Kidney epithelial cell (primary cell): ENCODE data around the gene RAD51C. TPM values are rescaled to one million over a fixed set of nuclear protein-coding genes. Genes with fewer than 3 reads are reported as not detected.
"Not testable (repeated sequence)": the region's sequence is repeated elsewhere in the genome, so short reads cannot be mapped to it uniquely, and the experiment has no call there.

Source experiments
- DNase-seq: peaks from one replicate; pipeline ENCODE4 v3.0.0-alpha.2; 2010; ENCODE audit warnings: low read depth
- H3K27me3 ChIP-seq: 2 replicates; pipeline ENCODE4 v1.6.0; 2011; ENCODE audit warnings: low read length; ENCODE audit not compliant: control insufficient read depth, insufficient read depth
- H3K36me3 ChIP-seq: 2 replicates; pipeline ENCODE4 v1.5.1; 2011; ENCODE audit warnings: low read length; ENCODE audit not compliant: control insufficient read depth, insufficient read depth
- H3K4me3 ChIP-seq: 2 replicates; pipeline ENCODE4 v1.5.1; 2011; ENCODE audit warnings: low read depth, mild to moderate bottlenecking, control low read depth, low read length
- total RNA-seq: library from RNA; depleted of rRNA; stranded (reverse); fragments of >200 nt; gene quantifications from 2 replicates; pipeline ENCODE4 v1.2.3, GENCODE V29; 2015
- TF ChIP-seq, protein P1 (sequence below): IDR thresholded peaks from 2 replicates; pipeline ENCODE4 v1.5.1; 2011; ENCODE audit warnings: mild to moderate bottlenecking, moderate library complexity, low read length, control low read depth, inconsistent platforms; ENCODE audit not compliant: insufficient read depth, poor library complexity, severe bottlenecking

The RAD51C gene
- total RNA-seq, 1 donor from 2014 or later = 26.9 TPM

DNA sequence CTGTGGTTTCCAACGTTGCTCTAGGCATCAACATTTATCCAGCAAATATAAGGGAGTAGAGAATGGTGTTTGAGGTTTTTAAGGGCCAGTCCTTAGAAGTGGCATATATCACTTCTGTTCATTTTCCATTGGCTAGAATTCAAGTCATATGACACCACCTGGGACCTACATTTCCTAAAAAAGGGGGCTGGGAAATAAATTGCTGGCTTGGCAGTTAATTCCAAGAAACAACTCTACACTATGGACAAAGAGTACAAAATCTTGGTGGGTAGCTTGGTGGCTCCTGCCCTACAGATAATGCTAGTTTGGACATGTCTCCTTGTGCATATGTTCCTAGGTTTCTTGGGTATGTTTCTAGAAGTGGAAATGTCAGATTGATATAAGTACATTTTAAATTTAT lies 70.9 kb downstream of the RAD51C start:
- no peaks in the 10 kb centered on the region for H3K36me3 ChIP-seq
- no peak for DNase-seq
- TF ChIP-seq, protein P1, sequence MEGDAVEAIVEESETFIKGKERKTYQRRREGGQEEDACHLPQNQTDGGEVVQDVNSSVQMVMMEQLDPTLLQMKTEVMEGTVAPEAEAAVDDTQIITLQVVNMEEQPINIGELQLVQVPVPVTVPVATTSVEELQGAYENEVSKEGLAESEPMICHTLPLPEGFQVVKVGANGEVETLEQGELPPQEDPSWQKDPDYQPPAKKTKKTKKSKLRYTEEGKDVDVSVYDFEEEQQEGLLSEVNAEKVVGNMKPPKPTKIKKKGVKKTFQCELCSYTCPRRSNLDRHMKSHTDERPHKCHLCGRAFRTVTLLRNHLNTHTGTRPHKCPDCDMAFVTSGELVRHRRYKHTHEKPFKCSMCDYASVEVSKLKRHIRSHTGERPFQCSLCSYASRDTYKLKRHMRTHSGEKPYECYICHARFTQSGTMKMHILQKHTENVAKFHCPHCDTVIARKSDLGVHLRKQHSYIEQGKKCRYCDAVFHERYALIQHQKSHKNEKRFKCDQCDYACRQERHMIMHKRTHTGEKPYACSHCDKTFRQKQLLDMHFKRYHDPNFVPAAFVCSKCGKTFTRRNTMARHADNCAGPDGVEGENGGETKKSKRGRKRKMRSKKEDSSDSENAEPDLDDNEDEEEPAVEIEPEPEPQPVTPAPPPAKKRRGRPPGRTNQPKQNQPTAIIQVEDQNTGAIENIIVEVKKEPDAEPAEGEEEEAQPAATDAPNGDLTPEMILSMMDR = no peak
- H3K27me3 ChIP-seq = no peaks in the 10 kb centered on the region
- H3K4me3 ChIP-seq = no peak overlapping the region

DNA sequence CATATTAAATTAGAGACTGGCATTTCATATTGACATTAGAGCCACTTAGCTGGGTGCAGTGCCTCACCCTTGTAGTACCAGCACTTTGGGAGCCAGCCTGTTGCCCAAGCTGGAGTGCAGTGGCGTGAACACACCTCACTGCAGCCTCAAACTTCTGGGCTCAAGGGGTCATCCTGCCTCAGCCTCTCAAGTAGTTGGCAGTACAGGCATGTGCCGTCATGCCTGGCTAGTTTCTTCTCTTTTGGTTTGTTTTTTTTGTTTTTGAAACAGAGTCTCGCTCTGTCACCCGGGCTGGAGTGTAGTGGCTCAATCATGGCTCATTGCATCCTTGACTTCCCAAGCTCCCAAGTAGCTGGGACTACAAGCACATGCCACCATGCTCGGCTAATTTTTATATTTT lies 72.0 kb downstream of the RAD51C start:
- H3K4me3 ChIP-seq = no peak overlapping the region
- DNase-seq = no peak
- TF ChIP-seq, protein P1 = no peak
- no peaks in the 10 kb centered on the region for H3K27me3 ChIP-seq
- no peaks in the 10 kb centered on the region for H3K36me3 ChIP-seq

DNA sequence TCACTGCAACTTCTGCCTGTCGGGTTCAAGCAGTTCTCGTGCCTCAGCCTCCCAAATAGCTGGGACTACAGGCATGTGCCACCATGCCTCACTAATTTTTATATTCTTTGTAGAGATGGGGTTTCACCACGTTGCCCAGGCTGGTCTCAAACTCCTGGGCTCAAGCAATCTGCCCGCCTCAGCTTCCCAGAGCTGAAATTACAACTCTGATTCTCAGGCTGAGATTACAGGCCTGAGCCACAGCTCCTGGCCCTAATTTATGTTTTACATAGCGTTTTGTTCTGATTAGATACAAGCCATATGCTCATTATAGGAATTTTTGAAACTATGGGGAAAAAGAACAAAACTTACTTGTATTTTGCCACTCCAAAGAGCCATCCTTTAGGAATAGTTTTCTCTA lies 86.1 kb downstream of the RAD51C start:
- not testable (repeated sequence) for DNase-seq

DNA sequence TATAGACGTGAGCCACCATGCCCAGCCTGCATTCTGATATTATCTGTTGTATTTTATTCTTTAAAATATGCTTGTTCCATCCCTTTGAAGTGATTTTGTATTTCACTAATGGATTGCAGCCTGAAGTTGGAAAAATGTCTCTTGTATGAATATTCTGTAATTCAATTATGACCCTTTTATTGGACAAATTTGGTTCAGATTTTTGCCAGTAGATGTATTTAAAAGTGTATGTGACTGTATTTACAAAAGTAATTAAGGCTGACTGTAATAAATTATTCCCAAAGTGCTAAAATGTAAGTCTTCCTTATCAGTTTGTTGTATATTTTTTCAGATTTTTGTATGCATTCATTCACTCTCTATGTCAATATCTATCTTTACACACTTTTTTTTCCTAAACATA lies 87.0 kb downstream of the RAD51C start:
- DNase-seq = no peak
- TF ChIP-seq, protein P1 = no peak

More for the DNA sequence above, 86.1 kb downstream of the RAD51C start:
- not testable (repeated sequence) for H3K36me3 ChIP-seq, H3K4me3 ChIP-seq, H3K27me3 ChIP-seq

DNA sequence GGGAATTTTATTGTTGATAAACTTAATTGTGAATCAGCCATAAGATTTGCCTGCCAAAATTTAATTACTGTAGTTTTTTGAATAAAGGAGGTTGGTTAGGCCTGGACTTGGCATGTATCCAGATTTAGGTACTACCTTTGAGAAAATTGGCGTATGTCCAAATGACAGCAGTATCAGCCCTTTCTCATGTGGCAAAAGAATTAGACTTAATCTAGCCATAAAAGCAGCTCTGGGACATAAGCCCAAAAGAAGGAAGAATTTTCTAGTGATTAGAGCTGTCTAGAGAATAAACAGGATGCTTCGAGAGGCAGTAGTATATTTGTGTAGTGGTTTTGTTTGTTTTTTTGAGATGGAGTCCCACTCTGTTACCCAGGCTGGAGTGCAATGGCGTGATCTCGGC lies 91.0 kb downstream of the RAD51C start:
- no peak overlapping the region for H3K4me3 ChIP-seq
- no peaks in the 10 kb centered on the region for H3K27me3 ChIP-seq
- DNase-seq = no peak
- TF ChIP-seq, protein P1 = no peak
- H3K36me3 ChIP-seq = no peaks in the 10 kb centered on the region

More for the DNA sequence above, 87.0 kb downstream of the RAD51C start:
- Histone ChIP-seq H3K4me3 (no peak overlapping the region), H3K27me3 (no peaks in the 10 kb centered on the region), H3K36me3 (no peaks in the 10 kb centered on the region)

DNA sequence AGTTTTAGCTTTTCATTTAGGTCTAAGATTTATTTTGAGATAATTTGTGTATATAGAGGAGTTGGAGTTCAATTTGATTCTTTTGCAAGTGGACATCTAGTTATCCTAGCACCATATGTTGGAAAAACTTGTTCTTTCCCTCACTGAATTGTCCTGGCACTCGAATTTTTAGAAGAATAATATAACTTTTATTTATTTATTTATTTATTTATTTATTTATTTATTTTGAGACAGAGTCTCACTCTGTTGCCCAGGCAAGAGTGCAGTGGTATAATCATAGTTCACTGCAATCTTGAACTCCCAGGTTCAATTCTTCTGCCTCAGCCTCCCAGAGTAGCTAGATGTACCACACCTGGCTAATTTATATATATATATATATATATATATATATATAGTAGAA lies 92.7 kb downstream of the RAD51C start:
- H3K27me3 ChIP-seq = no peaks in the 10 kb centered on the region
- no peaks in the 10 kb centered on the region for H3K36me3 ChIP-seq
- no peak for DNase-seq
- no peak overlapping the region for H3K4me3 ChIP-seq
- TF ChIP-seq, protein P1 = no peak

Other genes with a start within 250 kb of the RAD51C start
- 0.21 and 0.42 TPM in 2 replicates for gene HSF5, start 204.2 kb upstream of the RAD51C start, total RNA-seq
- gene MTMR4, start 178.0 kb upstream of the RAD51C start, total RNA-seq = 46.3 and 51.2 TPM in 2 replicates
- 0.04 and 0.07 TPM in 2 replicates for gene TEX14, start 557 bp upstream of the RAD51C start, total RNA-seq
- gene PPM1E, start 63.3 kb downstream of the RAD51C start, total RNA-seq = 2.4 and 2.7 TPM in 2 replicates